ENCODE data around the gene LSM8. TPM values are rescaled to one million over a fixed set of nuclear protein-coding genes. Genes with fewer than 3 reads are reported as not detected.
A peak's percentile ranks its signal among the peaks of the same experiment; 100 is the strongest.

Gene LSM8
- total RNA-seq, 4 donors from 2014 or later = 19.4 to 41.7 (median 26.0) TPM

DNA sequence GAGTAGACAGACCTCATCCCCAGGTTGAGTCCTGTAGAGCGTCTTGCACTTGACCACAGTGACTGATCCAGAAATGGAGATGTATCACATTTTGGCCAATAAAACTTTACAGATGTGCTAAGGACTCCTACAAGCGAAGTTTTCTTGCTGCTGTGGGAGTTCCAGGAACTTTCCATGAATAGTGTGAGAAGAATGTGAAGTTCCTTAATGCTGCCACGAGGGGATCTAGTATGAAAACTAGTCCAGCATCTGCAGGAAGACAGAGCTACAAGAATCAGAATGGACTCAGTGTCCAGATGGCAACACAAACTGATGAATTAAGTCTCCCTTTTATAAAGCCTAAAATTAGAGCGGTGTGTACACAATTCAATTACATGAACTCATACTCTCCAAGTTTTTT lies 14.8 kb upstream of the LSM8 start:
- TF ChIP-seq, protein P1, sequence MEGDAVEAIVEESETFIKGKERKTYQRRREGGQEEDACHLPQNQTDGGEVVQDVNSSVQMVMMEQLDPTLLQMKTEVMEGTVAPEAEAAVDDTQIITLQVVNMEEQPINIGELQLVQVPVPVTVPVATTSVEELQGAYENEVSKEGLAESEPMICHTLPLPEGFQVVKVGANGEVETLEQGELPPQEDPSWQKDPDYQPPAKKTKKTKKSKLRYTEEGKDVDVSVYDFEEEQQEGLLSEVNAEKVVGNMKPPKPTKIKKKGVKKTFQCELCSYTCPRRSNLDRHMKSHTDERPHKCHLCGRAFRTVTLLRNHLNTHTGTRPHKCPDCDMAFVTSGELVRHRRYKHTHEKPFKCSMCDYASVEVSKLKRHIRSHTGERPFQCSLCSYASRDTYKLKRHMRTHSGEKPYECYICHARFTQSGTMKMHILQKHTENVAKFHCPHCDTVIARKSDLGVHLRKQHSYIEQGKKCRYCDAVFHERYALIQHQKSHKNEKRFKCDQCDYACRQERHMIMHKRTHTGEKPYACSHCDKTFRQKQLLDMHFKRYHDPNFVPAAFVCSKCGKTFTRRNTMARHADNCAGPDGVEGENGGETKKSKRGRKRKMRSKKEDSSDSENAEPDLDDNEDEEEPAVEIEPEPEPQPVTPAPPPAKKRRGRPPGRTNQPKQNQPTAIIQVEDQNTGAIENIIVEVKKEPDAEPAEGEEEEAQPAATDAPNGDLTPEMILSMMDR (IDR thresholded peaks at IDR 0.05) = no peak
- TF ChIP-seq EP300 (IDR thresholded peaks at IDR 0.05) (no peak), POLR2A (IDR thresholded peaks at IDR 0.05) (no peak), POLR2AphosphoS5 (IDR thresholded peaks at IDR 0.05) (no peak)
- Histone ChIP-seq H3K36me3 (no peaks in the 10 kb centered on the region), H3K4me1 (no peaks in the 10 kb centered on the region), H3K9me3 (no peaks in the 10 kb centered on the region), H3K4me3 (no peak overlapping the region), H3K27me3 (no peaks in the 10 kb centered on the region), H3K27ac (no peak overlapping the region)
- 68% methylated on average over 4 of the region's 4 CpGs for WGBS
- no peak for DNase-seq (ENCODE audit: low spot score in 2 of 2)

DNA sequence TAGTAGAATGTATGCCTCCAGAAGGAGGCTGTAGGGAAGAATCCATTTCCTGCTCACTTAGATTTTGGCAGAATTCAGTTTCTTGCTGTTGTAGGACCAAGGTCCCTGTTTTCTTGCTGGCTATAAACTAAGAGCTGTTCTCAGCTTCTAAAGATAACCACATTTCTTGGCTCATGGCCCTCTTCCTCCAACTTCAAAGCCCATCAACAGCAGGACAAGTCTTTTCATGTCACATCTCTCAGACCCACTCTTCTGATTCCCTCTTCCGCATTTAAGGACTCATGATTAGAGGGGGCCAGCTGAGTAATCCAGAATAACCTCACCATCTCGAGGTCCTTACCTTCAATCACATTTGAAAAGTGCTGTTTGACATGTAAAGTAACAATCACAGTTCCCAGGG lies 8.2 kb upstream of the LSM8 start:
- Histone ChIP-seq H3K9me3 (no peaks in the 10 kb centered on the region), H3K36me3 (no peaks in the 10 kb centered on the region), H3K4me1 (no peaks in the 10 kb centered on the region), H3K27me3 (no peaks in the 10 kb centered on the region), H3K27ac (no peak overlapping the region), H3K4me3 (no peak overlapping the region)
- no peak for DNase-seq (ENCODE audit: low spot score in 2 of 2)
- 47% methylated on average over 2 of the region's 2 CpGs for WGBS
- TF ChIP-seq, protein P1 (IDR thresholded peaks at IDR 0.05) = no peak
- TF ChIP-seq EP300 (IDR thresholded peaks at IDR 0.05) = no peak
- no peak for TF ChIP-seq POLR2A (IDR thresholded peaks at IDR 0.05)
- no peak for TF ChIP-seq POLR2AphosphoS5 (IDR thresholded peaks at IDR 0.05)

DNA sequence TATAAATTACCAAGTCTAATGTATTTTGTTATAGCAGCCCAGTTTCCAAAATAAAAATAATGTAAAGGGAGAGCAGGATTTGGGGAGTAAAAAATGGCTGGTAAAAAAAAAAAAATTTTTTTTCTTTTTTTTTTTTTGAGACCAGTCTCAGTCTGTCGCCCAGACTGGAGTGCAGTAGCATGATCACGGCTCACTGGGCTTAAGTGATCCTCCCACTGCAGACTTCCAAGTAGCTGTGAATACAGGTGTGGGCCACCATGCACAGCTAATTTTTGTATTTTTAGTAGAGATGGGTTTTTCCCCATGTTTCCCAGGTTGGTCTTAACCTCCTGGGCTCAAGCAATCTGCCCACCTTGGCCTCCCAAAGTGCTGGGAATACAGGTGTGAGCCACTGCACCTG lies 4.8 kb upstream of the LSM8 start:
- no peak overlapping the region for H3K4me3 ChIP-seq
- H3K4me1 ChIP-seq = peaks cover 7% of the 10 kb centered on the region
- TF ChIP-seq POLR2AphosphoS5 (IDR thresholded peaks at IDR 0.05) (no peak), EP300 (IDR thresholded peaks at IDR 0.05) (no peak), POLR2A (IDR thresholded peaks at IDR 0.05) (no peak)
- TF ChIP-seq, protein P1 (IDR thresholded peaks at IDR 0.05) = no peak
- H3K27me3 ChIP-seq = no peaks in the 10 kb centered on the region
- WGBS = 93% methylated on average over 2 of the region's 2 CpGs
- no peaks in the 10 kb centered on the region for H3K9me3 ChIP-seq
- no peaks in the 10 kb centered on the region for H3K36me3 ChIP-seq
- H3K27ac ChIP-seq = no peak overlapping the region
- no peak for DNase-seq (ENCODE audit: low spot score in 2 of 2)

DNA sequence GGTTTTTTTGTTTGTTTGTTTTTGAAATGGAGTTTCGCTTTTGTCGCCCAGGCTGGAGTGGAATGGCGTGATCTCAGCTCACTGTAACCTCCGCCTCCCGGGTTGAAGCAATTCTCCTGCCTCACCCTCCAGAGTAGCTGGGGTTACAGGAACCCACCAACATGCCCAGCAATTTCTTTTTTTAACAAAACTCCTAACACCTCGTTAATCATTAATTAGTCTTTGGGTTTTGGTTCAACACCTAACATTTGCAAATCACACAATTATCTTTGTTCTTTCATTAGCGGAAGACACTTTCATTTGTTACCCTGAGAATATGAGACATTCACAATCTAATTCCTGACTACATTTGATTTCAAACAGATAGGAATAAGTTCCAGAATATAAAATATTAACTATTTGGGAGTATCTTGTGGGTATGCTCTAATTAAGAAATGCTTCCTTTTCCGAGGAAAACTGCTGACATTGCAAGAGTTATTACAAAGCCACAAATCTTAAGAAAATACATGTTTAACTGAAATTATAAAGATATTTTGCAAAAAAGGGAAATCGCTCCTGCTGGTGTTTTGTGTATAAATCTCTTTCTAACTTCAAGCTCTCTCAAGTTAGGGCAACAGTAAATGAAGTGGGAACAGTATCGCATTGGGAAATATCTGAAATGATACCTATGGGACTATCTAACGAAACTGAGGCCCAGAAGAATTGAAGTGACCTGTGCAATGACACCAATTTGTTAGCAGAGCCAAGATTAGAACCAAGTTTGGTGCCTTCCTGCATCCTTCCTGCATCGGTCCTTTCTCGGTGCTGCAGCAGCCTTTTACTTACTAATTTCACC lies 1.2 kb upstream of the LSM8 start:
- Histone ChIP-seq H3K27me3 (no peaks in the 10 kb centered on the region), H3K27ac (peak overlapping the region; percentile 94), H3K36me3 (peaks cover under 1% of the 10 kb centered on the region), H3K9me3 (no peaks in the 10 kb centered on the region), H3K4me1 (peaks cover 29% of the 10 kb centered on the region), H3K4me3 (peak overlapping the region; percentile 92)
- DNase-seq (ENCODE audit: low spot score in 2 of 2) = no peak
- TF ChIP-seq POLR2A (IDR thresholded peaks at IDR 0.05) = no peak
- TF ChIP-seq, protein P1 (IDR thresholded peaks at IDR 0.05) = no peak
- no peak for TF ChIP-seq POLR2AphosphoS5 (IDR thresholded peaks at IDR 0.05)
- no peak for TF ChIP-seq EP300 (IDR thresholded peaks at IDR 0.05)
- WGBS = 65% methylated on average over 13 of the region's 13 CpGs

DNA sequence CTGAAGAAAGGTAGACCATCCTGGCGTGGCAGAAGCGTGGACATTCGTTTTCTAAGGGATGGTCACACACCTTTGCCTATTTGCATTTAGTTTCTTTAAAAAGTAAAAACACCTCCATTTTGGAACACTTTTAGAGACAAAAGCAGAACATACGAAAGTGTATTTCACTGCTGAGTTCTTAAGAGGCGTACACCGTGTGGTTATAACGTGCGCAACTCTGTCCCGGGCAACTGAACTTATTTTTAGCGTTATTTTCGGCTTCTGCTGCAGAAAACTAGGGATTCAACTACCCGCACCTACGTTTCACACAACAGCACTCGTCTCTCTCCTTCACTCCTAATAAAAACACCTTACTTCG lies 557 bp upstream of the LSM8 start:
- no peaks in the 10 kb centered on the region for H3K27me3 ChIP-seq
- H3K4me3 ChIP-seq = peak overlapping the region; percentile 92
- H3K36me3 ChIP-seq = peaks cover 7% of the 10 kb centered on the region
- H3K27ac ChIP-seq = peak overlapping the region; percentile 94
- no peak for TF ChIP-seq POLR2A (IDR thresholded peaks at IDR 0.05)
- TF ChIP-seq POLR2AphosphoS5 (IDR thresholded peaks at IDR 0.05) = no peak
- no peak for TF ChIP-seq EP300 (IDR thresholded peaks at IDR 0.05)
- TF ChIP-seq, protein P1 (IDR thresholded peaks at IDR 0.05) = no peak
- peaks cover 29% of the 10 kb centered on the region for H3K4me1 ChIP-seq
- no peak for DNase-seq (ENCODE audit: low spot score in 2 of 2)
- H3K9me3 ChIP-seq = no peaks in the 10 kb centered on the region
- WGBS = under 1% methylated on average over 15 of the region's 15 CpGs

Data from suprapubic skin (tissue), 4 donors.